ENCODE data around the gene HAVCR2.

- no peak for TF ChIP-seq POLR2AphosphoS5 (IDR thresholded peaks at IDR 0.05)
- TF ChIP-seq CTCF (IDR thresholded peaks at IDR 0.05 in 8 of 11, conservative IDR thresholded peaks at IDR 0.05 in 3 of 11) = no peak
- TF ChIP-seq POLR2A (IDR thresholded peaks at IDR 0.05) = no peak
Observed at GRCh38 chr5:157157293-157157891, 48.5 kb upstream of the HAVCR2 start.
